GDM1 (cell line): ENCODE results near the gene PAEP.
"Not testable (repeated sequence)": the region's sequence is repeated elsewhere in the genome, so short reads cannot be mapped to it uniquely, and the experiment has no call there.

ENCODE experiments used
- DNase-seq: peaks from one replicate; lab custom pipeline; 2025; lab: John Stamatoyannopoulos, UW

Gene PAEP

GRCh38 chr9:135526089-135526729, 35.3 kb upstream of the PAEP start:
- DNase-seq: no peak

DNA sequence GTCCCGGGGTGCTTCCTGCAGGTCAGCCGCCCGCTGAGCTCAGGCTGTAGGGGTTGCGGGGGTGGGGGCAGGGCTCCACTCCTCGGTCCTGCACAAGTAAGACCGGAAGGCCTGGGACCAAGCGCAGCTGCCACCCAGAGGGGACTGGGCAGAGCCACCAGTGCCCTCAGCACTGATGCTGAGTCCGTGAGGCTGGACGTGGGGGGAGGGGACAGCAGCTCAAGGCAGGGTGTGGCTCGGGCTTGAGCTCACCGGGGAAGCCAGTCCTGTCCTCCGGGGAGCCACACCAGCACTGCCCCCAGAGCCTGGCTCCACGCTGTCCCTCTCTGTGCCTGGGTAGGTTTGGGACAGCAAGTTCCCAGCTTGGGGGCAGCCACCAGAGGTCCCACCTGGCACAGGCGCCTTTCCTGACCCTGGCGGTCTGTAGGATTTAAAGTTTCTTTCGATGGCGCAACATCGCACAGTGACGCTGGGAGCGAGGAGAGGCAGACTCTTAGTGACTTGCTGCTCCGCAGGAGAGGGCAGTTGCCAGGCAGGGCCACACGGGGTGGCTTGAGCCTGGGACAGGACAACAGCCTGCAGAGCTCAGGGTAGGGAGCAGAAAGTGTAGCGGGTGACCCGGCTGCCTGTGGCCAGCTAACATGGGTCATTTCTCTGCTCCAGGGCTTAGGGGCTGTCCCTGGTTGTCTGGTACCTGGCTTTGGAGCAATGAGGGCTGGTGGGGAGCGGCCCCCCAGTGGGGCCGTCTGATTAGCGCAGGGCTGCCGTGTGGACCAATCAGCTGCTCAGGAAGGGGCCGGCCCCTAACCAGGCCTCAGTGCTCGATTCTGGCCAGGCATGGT, 34.6 kb upstream of the PAEP start:
- DNase-seq: no peak

- DNase-seq: not testable (repeated sequence)
Measured at GRCh38 chr9:135528842-135529435, 32.6 kb upstream of the PAEP start.

DNA sequence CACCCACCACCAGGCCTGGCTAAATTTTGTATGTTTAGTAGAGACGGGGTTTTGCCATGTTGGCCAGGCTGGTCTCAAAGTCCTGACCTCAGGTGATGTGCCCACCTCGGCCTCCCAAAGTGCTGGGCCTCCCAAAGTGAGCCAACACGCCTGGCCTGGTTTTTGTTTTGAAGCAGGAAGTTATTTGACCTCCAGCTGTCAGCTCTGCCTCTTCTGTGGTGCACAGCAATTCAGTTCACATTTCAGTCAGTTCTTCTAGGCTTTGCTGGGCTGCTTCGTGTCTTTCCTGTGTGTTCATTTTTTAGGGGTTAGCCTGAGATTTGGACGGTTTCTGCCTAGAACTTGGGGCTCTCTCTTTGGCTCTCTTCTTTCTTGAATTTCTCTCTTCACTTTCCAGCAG, 31.4 kb upstream of the PAEP start:
- no peak for DNase-seq

DNA sequence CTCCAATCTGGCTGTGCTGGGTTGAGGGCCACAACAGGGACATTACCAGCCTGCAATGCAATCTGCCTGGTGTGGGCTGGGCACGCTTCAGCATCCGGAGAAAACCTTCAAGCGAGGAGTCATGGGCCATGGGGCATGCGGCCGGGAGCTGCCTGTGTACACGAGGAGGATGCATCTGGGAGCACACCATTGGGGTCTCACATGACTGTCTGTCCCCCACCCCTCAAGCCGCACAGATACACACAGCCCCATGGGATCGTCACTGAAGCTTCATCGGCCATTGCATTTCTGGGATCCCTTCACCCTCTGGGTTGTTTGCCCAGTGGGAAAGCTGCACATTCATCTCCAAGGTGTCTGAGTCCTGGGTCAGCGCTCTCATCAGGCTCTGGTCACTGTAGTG, 30.5 kb upstream of the PAEP start:
- no peak for DNase-seq

DNA sequence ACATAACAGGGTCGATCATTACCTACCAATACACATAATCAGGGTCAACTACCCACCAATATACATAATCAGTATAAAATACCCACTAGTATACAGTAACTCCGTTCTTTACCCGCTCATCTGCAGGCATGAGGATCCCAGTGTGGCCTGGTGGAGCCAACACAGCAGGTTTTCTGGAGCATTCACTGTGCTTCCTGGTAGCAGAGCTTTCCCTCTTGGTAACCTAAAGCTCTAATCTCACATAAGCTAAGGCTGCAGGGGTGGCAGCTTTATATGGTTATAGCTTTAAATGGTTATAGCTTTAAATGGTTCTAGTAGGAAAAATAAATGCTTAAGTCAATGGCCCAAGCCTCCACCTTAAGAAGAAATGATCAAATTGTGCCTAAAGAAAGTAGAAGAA, 28.4 kb upstream of the PAEP start:
- DNase-seq: no peak

DNA sequence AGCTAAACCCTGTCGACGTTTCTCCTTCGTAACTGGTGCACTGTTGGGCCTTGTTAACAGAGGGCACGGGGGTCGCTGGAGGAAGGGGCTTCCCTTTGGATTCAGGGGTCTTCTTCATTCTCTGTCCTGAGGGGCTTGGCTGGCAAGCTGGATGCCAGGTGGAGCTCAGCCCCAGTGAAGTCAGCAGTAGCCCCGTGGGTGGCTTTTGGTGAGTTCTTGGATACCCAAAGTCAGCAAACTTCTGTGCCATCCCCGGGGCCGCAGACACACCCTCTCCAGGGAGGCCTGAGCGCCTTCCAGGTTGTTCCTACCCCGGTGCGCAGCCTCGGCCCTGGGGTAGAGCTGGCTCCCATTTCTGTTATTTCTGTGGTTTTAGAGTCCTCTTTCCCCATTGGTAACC, 27.9 kb upstream of the PAEP start:
- DNase-seq: no peak

GRCh38 chr9:135534192-135534711, 27.3 kb upstream of the PAEP start:
- not testable (repeated sequence) for DNase-seq

DNA sequence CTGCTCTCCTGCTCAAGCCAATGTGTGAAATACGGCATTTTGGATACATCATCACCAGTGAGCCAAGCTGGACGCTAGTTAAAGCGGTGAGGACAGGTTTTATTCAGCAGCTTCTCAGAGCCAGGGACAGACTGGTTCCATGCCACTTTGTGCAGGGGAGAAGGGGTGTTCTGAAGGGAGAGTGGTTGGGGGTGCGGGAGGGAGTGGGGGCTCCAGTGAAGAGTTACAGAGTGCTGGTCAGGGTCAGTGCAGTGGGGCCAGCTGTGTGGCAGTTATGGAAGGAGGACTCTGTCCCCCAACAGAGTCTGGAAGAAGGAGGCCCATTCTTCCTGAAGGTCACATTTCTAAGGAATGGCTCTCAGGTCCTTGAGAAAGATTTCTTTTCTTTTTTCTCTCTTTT, 26.7 kb upstream of the PAEP start:
- not testable (repeated sequence) for DNase-seq

- not testable (repeated sequence) for DNase-seq
Measured at GRCh38 chr9:135535631-135536030, 25.9 kb upstream of the PAEP start.

GRCh38 chr9:135536216-135536615, 25.3 kb upstream of the PAEP start:
- DNase-seq: no peak

DNA sequence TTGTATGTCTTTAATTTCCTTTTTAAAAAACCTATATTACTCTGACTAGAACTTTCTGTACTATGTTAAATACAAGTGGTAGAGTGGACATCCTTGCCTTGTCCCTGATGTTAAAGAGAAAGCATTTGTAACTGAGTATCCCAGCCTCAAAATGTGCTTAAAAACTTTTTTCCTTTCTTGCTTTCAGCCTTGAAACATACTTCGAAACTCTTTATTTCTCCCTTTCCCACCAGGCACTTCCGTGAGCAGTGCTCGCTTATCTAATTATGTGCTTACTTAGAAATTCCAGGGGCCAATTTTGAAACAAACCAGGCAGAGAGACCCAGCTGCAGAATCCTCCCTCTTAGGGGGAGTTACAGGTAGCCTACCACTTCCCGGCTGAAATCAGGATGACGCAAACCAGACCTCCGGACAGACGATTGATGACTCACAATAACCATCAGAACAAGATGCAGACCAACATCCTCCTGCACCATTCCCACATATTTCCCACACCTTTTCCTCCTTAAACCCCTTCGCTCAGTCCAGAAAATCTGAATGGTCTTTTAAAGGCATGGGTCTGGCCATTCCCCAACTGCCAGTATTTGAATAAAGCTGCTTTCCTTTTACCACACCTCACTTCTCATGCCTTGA, 18.2 kb upstream of the PAEP start:
- not testable (repeated sequence) for DNase-seq

DNA sequence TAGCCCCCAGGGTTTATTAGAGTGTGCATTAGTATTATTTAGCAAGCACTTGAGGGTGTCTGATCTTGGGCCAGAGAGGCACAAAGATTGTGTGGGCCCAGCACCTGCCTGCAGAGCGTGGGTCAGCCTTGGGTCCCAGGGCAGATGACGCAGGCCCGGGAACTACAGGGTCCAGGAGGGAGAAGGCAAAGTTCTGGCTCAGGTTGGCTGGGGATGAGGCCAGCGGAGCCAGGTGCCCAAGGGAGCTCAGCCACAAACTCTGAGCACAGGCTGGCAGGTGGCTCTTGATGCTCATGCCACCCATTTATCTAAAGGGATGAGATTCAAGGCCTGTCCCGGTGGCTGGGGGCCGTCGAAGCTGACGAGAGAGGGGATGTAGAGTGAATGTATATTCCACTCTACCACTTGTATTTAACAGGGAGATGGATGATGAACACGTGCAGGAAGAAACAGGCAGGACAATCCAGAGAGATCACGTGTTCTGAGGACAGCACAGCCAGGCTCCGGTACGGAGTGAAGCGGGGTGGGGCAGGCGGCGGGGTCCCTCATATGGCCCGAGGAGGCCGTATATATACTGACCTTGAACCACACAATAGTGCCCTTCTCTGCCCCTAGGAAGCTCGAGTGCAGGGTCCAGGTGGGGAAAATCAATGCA, 16.4 kb upstream of the PAEP start:
- DNase-seq: no peak

GRCh38 chr9:135545646-135546176, 15.8 kb upstream of the PAEP start, which contains the start of gene OBP2A:
Gene OBP2A, plus strand, starts transcription at chr9:135546126. Its CDS starts 55 bp downstream, at chr9:135546181.
- DNase-seq: not testable (repeated sequence)

- DNase-seq: not testable (repeated sequence)
Measured at GRCh38 chr9:135546792-135547617, 14.6 kb upstream of the PAEP start.

- DNase-seq: no peak
Measured at GRCh38 chr9:135547756-135548736, 13.5 kb upstream of the PAEP start.

DNA sequence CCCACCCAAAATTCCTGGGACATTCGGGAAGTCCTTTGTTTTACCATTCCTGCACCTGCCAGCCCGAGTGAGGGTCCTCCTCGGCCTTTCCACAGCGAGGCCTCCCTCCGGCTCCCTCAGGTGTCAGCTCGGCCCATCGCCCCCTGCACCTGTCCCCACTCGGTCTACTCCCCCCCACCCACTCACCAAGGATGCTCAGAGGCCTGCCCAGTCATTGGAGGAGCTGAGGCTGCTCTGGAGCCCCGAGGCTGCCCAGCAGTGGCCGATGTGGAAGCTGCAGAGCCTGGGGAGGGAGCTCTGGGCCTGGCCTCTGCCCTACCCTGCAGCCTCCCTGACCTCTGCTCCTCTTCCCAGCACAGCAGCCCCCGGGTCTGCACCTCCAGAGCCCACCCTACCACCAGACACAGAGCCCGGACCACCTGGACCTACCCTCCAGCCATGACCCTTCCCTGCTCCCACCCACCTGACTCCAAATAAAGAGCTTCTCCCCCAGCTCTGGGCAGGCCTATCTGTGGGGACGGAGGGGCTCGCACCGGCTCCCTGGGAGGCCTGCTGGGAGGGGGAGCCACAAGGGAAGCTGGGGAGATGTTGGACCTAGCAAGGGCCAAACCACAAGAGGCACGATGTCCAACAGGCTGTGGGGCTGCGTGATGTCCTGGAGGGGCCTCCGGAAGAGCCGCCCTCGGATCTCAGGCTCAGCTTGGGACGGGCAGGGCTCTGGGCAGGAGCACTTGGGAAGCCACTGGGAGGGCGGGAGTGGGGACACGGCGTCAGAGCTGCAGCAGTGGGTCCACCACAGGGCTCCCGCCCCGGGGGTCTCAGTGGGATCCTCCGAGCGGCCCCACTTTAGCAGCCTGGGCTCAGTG, 11.8 kb upstream of the PAEP start:
- DNase-seq: not testable (repeated sequence)

GRCh38 chr9:135550344-135550918, 11.1 kb upstream of the PAEP start:
- DNase-seq: no peak
